ENCODE measurements around the gene RGS11.

RGS11 gene

GRCh38 chr16:301950-302349, 26.2 kb upstream of the RGS11 start:
- no peak for TF ChIP-seq CTCF (IDR thresholded peaks at IDR 0.05; ENCODE audit: borderline replicate concordance, control extremely low read depth, extremely low read depth, insufficient read depth, missing control alignments)
- no peak for DNase-seq (ENCODE audit: low spot score)
- in situ Hi-C loops (cut with MboI; ENCODE audit: low sequenced_read_pairs, unreplicated experiment), result no loop called here

- DNase-seq (ENCODE audit: low spot score), result no peak
- TF ChIP-seq CTCF (IDR thresholded peaks at IDR 0.05; ENCODE audit: borderline replicate concordance, control extremely low read depth, extremely low read depth, insufficient read depth, missing control alignments), result no peak
- in situ Hi-C loops (cut with MboI; ENCODE audit: low sequenced_read_pairs, unreplicated experiment), result no loop called here
These were observed 25.5 kb upstream of the RGS11 start for GRCh38 chr16:301235-301634.

- no peak for DNase-seq (ENCODE audit: low spot score)
- in situ Hi-C loops (cut with MboI; ENCODE audit: low sequenced_read_pairs, unreplicated experiment), result no loop called here
- TF ChIP-seq CTCF (IDR thresholded peaks at IDR 0.05; ENCODE audit: borderline replicate concordance, control extremely low read depth, extremely low read depth, insufficient read depth, missing control alignments), result no peak
These were observed 22.1 kb upstream of the RGS11 start for GRCh38 chr16:297832-298231.

- DNase-seq (ENCODE audit: low spot score), result no peak
- in situ Hi-C loops (cut with MboI; ENCODE audit: low sequenced_read_pairs, unreplicated experiment), result no loop called here
These were observed 21.2 kb upstream of the RGS11 start for GRCh38 chr16:296806-297510.

GRCh38 chr16:296276-296675, 20.5 kb upstream of the RGS11 start:
- in situ Hi-C loops (cut with MboI; ENCODE audit: low sequenced_read_pairs, unreplicated experiment), result no loop called here
- no peak for TF ChIP-seq CTCF (IDR thresholded peaks at IDR 0.05; ENCODE audit: borderline replicate concordance, control extremely low read depth, extremely low read depth, insufficient read depth, missing control alignments)
- no peak for DNase-seq (ENCODE audit: low spot score)

More at GRCh38 chr16:296806-297510, 21.2 kb upstream of the RGS11 start:
- TF ChIP-seq CTCF (IDR thresholded peaks at IDR 0.05; ENCODE audit: borderline replicate concordance, control extremely low read depth, extremely low read depth, insufficient read depth, missing control alignments), result no peak

GRCh38 chr16:293043-293775, 17.5 kb upstream of the RGS11 start:
- TF ChIP-seq CTCF (IDR thresholded peaks at IDR 0.05; ENCODE audit: borderline replicate concordance, control extremely low read depth, extremely low read depth, insufficient read depth, missing control alignments), result no peak
- in situ Hi-C loops (cut with MboI; ENCODE audit: low sequenced_read_pairs, unreplicated experiment), result no loop called here
- no peak for DNase-seq (ENCODE audit: low spot score)
